HG03045 (cell line): Measurements from ENCODE around the gene ULK1.

Source experiments
- ATAC-seq: cut with Tn5 transposase; IDR thresholded peaks from one replicate; pipeline ENCODE4 v1.9.1; 2021; ENCODE audit warnings: mild to moderate bottlenecking, moderate library complexity; ENCODE audit not compliant: unreplicated experiment

Gene ULK1

DNA sequence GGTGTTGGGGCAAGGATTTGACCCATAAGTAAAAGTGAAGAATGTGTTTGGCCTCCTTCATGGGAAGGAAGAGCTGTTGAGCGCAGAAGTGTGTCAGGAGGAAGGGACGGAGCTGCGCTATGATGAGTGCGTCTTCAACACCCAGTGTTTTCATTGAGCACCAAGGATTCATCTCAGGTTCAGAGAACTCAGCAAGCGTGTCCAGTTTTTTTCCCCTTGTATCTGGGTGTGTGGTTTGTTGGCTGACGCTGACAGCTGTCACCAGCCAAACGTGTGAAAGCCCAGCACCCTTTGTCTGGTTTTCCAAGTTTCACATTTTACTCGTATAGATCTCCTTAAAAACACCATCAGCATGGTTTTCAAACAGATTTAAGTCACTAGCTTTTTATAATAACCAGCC, 67.6 kb downstream of the ULK1 start:
- ATAC-seq = no peak

GRCh38 chr12:131963381-131963780, 69.0 kb downstream of the ULK1 start:
- ATAC-seq = no peak

DNA sequence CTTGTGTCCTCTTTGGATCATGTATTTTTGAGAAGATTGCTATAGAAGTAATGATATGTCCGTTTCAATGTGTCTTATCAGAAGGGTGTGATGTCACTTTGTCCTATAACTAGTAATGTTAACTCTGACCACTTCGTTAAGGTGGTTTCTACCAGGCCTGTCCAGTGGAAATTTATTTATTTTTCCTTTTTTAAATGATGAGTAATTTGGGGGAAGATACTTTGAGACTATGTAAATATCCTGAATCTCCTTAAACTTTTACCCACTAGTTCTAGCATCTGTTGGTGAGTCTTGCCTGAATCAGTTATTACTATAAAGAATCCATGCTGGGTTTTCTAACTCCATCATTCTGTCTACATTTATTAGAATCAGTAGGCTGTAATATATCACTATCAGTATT, 70.7 kb downstream of the ULK1 start:
- ATAC-seq = no peak

GRCh38 chr12:131971226-131971625, 76.8 kb downstream of the ULK1 start:
- ATAC-seq = no peak
